NCI-H526 (cell line): Measurements from ENCODE around the gene ZFP92.

ENCODE experiments used
- DNase-seq, 2 experiments: peaks; one replicate each; lab custom pipeline; 2025; lab: John Stamatoyannopoulos, UW

The ZFP92 gene

GRCh38 chrX:153439977-153440376 is 28.7 kb downstream of the ZFP92 start:
- DNase-seq = no peak

- DNase-seq = no peak
These were observed 29.4 kb downstream of the ZFP92 start for GRCh38 chrX:153440556-153441135.

DNA sequence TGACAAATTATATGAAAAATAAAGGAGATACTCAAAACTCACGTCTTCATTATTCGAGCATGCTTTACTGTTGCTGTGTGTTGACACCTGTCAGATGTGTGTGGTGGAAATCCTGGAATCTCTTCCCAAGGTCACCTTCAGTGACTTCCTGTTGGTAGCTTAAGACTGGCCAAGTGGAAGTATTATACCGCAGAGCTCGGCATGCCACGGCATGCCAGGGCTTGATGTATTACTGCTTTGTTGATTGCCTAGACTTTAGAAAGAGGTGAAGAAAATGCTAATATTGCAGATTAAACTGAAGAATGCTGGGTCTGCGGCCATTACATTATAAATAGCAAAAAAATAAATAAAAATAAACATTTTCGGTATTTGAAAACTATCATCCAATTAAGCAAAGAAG is 30.0 kb downstream of the ZFP92 start:
- DNase-seq = no peak

DNA sequence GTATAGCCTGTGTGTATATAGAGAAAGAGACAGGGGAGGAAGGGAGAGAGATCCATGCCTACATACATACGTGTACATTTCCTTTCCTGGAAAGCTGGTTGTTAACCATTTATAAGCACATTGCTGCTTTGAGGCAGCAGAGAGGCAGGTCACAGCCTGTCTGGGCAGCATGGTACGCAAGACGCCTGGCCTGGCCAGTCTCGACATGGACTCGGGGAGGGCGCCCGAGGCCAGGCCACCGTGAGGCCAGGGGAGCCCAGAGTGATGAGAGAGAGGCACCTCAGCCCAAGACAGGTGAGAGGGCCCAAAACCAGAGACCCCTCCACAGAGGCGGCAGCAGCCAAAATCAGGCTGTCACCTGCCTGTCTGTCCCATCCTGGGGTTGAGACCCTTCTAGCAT is 30.7 kb downstream of the ZFP92 start:
- no peak for DNase-seq

- DNase-seq = no peak
These were observed 31.2 kb downstream of the ZFP92 start for GRCh38 chrX:153442463-153442862.

DNA sequence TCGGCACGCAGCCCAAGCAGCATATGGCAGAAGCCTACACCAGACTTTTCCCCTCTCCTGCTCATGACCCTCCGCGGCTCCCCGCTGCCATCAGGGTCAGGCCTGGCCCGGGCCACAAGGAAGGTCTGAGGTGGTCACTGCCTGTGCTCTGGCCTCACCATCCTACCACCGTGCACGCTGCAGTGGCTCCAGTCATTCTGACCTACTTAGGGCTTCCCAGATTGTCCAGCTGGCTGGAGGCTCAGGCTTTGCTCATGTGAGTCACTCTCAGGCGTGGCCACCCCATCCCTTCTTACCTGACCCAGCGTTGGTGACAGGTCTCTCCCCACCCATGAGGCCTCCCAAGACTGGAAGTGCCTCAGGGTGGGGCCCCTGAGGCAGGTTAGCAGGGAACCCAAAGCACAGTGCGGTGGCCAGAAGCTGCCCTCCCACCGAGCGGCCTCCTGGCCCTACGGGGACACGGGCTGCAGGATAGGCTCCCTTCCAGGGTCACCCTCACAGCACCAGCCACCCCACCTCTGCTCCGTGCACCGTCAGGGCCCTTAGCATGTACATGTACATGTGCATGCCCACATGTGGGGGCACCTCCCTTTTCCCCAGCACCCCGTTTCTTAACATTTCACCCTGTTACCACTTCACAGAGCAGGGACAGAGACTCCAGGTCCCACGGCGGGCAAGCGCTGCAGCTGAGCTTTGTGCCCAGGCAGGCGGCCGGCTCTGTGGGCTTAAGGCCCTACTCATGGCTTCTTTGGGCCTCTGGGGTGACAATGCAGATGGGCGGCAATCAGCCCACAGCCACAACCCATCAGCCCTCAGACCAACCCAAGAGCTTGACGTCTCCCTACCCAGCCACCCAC is 32.4 kb downstream of the ZFP92 start:
- DNase-seq = no peak

- DNase-seq = no peak
These were observed 33.2 kb downstream of the ZFP92 start for GRCh38 chrX:153444333-153445011.

DNA sequence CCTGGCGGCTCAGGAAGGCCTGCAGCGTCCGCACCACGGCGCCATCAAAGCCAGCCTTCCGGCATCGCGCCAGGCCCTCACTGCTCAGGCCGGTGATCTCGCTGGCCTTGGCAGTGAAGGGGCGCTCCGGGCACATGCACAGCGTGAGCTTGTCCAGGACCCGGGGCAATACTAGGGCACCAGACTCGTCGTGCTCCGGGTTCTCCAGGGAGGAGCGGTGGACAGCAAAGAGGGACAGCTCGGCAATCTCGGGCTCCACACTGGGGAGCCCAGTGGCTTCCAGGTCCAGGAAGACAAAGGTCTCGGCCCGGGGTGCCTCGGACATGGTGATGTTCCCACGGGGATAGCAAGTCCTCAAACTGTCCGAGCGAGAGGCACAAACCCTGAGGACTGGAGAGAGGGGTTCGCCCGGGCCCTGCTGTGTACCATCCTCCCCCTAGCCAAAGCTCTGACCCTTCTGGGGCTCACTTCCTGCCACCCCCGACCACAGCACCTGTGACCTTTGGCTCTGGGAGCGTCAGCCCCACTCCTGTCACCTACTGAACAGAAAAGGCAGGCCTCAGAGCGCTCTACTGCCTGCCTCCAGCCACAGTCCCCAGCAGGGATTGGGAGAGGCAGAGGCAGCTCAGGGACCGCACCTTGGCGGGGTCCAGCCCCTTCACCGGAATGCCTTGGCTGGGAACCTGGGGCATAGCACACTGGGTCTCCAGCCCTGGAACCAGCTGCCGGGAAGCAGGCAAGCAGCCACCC is 34.0 kb downstream of the ZFP92 start:
- DNase-seq = no peak

DNA sequence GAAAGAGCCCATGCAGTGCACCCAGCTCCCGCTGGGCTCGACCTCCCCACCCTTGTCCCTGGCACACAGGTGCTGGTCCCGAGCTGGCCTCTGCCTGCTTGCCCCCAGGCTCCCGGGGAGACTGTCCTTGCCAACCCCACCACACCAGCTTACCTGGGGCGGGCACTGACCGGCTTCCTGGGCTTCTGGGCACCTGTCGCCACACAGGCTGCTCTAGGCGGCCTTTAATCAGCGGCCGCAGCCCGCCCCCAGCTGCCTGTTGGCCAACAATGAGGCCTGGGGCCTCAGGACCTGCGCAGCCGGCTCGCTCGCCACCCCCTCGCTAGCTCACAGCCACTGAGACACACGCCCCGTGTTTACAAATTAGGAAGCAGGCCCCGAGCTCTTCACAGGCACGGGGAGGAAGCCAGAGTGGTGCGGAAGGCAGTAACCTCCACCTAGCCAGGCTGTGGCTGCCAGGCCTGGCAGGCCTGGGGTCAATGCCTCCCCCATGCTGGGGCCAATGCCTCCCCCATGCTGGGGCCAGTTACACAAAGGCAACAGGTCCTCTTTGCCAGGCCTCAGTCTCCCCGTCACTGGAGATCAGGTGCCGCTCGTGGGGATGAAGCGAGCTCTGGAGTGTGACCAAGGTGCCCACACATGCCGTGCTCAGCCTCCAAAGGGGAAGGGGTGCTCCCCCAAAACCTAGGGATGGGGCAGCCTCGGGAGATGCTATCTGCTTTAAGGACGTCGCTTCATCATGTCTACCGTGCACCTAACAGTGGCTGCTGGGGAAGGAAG is 34.8 kb downstream of the ZFP92 start, which contains the start of gene TREX2:
Gene TREX2 (minus strand): TSS at position 201 of the 780 bp plus-strand sequence. CDS start 626 bp downstream, outside the sequence.
- DNase-seq = no peak

- DNase-seq = no peak
These were observed 35.3 kb downstream of the ZFP92 start for GRCh38 chrX:153446636-153446936.

DNA sequence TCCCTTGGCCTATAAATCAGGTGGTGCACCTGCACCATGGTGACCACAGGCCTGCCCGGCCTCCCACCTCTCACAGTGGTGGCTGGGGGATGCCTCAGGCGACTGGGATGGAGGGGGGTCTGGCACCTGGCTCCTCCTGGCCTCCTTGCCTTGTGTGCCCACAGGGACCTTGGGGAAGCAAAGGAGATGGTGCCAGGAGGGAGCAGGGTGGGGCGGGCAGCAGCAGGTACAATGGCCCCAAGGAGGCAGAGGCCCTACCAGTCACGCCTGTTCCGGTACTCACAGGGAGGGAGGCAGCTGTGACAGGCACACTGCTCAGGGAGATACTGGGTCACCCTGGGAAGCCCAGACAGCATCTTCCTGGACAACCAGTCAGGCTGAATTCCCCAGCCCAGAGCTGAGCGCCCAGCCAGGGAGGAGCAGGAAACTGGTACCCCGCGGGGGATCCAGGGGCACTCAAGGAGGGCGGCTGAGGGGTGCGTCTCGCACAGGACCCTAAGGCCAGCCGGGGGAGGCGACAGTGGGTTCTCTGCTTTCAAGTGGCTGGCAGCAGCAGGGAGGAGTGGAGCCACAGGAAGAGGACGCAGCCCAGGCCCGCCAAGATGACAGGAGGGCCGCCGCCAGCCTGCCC is 35.8 kb downstream of the ZFP92 start:
- no peak for DNase-seq

GRCh38 chrX:153447581-153447960 is 36.3 kb downstream of the ZFP92 start:
- no peak for DNase-seq

GRCh38 chrX:153448556-153449367 is 37.5 kb downstream of the ZFP92 start:
- no peak for DNase-seq

DNA sequence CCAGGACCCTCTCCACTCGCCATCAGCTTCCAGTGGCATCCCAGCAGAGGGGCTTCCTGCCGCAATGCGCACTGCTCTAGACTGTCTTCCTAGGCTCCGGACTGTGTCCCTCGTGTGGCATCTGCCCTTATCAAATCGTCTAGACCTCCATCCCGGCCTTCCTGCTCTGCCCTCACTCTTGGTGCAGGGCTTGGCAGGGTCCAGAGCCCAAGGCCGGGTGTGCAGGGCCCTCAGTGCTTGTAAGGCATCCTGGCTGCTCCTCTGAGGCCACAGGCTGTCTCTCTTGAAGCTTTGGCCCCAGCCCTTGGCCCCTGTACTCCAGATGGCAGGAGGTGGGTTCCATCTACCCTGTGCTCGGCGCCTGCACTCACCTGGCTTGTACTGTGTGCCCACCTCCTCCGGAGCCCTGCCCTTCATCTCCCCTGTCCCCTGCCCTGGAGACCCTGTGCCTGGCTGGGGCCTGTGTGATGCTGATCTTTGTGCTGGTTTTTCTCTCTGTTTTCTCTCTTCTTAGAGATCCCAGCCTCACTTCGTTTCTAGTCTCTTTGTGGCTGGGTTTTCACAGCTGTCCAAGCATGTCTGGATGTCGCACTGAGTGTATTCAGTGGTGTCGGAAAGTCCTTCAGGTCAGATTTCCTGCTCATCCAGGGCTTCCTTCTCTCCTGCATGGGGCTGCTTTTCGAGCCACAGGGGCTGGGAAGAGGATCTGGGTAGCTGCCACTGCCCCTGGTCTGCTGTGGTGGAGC is 38.3 kb downstream of the ZFP92 start:
- DNase-seq = no peak

GRCh38 chrX:153450114-153450948 is 39.1 kb downstream of the ZFP92 start:
- DNase-seq = no peak

- DNase-seq = no peak
These were observed 39.6 kb downstream of the ZFP92 start for GRCh38 chrX:153450949-153451277.

- DNase-seq = no peak
These were observed 43.8 kb downstream of the ZFP92 start for GRCh38 chrX:153454901-153455550.

DNA sequence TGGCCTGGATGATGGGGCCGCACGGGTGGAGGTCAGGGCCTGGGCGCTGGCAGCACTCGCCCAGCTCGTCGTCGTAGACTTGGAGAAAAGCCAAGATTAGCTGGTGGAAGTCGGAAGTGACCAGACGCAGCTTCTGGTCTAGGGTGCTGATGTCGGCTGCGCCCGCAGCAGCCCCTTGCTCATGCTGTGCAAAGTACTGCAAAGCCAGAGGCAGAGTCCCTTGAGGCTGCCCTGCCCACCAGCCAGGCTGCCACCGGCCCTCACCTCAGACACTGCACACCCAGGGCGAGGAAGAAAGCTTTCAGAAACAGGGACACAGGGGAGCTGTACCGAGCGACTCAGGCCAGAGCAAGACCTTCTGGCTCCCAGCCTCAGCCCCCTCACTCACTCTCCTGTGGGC is 44.3 kb downstream of the ZFP92 start:
- DNase-seq = no peak
